ENCODE results near the gene ELMO1.

Gene ELMO1

GRCh38 chr7:37096341-37096740 lies 352.3 kb downstream of the ELMO1 start:
- DNase-seq (ENCODE audit: low spot score): no peak

DNA sequence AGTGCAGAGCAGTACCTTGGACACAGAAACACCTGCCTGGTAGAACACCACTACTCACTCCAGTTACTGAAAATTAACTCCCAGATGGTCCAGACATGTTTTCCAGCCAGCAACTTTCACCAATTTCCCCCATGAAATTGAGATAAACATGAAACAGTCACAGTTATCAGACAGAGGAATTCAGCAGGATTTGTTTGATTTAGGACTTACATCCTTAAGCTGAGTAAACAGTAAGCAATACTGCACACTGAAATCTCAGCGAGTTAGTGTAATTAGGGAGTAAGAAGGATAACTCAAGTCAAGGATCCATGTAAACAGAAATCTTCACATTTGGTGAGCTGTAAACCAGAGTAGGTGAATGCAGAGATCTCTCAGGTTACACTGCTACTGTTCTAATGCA lies 353.5 kb downstream of the ELMO1 start:
- no peak for DNase-seq (ENCODE audit: low spot score)

GRCh38 chr7:37093257-37093656 lies 355.4 kb downstream of the ELMO1 start:
- no peak for DNase-seq (ENCODE audit: low spot score)

DNA sequence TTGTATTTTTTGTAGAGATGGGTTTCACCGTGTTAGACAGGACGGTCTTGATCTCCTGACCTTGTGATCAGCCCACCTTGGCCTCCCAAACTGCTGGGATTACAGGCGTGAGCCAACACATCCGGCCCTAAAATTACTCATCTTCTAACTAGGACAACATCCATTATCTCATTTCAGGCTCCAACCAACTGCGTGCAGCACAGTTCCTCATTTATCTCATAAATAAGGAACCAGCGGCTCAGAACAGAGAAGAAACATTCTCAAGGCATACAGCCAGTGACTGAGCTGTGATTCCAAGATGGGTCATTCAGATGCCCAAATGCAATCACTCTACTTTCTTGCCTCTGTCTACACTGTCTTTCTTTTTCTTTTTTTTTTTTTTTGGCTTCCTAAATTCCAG lies 356.1 kb downstream of the ELMO1 start:
- DNase-seq (ENCODE audit: low spot score): no peak

DNA sequence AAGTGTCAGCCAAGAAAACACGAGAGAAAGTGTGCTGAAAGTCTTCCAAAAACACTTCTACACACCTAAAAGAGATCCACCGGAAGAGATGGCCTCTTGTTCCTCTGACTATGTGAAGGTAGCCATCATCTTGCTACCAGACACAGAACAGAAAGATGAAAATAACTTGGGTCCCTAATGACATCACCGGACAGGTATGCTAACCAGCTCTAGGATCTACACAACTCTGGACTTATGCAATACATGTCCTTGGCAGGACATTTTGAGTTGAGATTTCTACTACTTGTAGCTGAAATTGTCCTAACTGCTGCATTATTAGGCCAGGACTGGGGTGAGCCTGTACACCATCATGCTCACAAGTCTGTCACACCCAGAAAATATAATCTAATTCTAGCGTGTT lies 358.7 kb downstream of the ELMO1 start:
- no peak for DNase-seq (ENCODE audit: low spot score)

DNA sequence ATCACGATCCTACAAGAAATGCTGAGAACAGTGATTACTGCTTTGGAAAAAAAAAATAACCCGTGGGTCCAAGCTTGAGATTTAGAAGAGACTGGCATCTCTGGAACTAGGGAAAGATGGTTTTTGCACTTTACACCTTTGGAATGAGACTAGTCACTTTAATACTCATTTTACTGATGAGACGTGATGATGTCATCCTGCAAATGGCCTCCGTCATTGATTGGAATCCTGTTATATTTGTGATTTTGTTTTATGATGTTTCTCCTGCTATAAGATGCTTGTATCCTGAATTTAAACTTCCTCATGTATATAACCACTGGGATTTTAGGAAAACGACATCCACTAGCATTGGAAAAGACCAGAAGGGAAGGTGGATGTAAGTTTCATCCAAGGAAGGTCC lies 363.1 kb downstream of the ELMO1 start:
- no peak for DNase-seq (ENCODE audit: low spot score)

DNA sequence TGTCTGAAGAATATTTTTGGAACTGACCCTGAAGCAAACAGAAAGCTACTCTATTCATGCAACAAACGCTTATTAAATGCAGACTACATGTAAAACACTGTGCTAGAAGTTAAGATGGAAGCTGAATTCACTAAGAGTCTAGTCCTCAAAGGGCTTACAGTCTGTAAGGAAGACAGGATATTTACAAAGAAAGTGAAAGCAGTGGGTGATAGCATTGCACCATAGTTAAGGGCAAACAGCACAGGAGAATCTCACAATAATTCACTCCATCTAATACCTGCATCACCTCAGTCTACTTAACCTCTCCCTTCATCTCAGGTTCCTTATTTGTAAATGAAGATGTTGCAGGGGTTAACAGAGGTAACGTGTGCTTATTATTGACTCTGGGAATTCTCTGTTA lies 364.4 kb downstream of the ELMO1 start:
- DNase-seq (ENCODE audit: low spot score): no peak

DNA sequence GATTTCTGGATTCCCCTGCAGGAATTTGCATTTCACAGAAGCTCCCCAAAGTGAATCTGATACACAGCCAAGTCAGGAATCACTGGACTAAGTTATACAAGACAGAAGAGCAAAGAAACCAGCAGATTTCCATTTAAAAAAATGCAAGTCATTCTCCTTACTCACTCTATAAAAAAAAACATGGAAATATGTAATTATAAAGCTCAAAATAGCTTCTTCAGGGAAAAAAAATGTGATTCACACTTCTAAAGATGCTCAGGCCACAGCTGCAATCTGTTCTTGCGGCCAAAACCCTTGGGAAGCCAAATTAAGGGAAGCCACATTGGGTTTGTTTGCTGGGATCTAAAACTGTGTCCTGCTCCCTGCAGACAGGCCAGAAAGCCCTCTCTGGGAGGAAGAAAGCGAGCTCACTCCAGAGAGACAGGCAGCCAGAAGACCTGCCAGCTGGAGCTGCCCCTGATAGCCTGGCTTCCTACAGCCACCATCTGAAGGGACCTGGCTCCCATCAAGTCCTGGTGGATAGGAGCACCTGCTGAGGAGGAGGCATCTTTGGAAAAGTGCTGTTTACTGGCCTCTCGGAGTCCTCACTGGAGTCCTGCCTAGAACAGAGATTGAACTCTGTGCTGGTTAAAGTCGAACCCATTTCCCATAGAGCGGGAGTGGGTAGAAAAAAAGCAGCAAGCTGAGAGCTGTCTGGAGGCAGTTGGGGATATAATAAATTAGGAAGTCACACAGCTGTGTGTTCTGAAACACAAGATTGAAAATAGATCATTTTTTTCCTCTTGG lies 365.2 kb downstream of the ELMO1 start:
- DNase-seq (ENCODE audit: low spot score): no peak

GRCh38 chr7:37081436-37081835 lies 367.2 kb downstream of the ELMO1 start:
- no peak for DNase-seq (ENCODE audit: low spot score)

DNA sequence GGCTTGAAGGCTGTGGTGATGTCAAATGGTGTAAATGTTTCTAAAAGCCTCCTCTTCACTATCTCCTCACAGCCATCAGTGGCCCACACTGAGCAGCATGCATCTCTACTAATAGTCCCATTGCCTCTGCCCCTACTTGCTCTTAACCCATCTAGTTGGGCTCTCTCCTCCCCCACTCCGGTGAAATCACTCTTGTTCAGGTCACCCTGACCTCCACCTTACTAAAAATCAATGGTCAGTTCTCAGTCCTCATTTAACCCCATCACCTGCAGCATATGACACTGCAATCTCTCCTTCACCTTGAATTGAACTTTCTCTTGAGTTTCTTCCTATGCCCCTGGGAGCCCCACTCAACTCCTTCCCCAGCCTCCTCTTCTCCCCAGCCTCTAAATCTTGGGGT lies 369.2 kb downstream of the ELMO1 start:
- no peak for DNase-seq (ENCODE audit: low spot score)

DNA sequence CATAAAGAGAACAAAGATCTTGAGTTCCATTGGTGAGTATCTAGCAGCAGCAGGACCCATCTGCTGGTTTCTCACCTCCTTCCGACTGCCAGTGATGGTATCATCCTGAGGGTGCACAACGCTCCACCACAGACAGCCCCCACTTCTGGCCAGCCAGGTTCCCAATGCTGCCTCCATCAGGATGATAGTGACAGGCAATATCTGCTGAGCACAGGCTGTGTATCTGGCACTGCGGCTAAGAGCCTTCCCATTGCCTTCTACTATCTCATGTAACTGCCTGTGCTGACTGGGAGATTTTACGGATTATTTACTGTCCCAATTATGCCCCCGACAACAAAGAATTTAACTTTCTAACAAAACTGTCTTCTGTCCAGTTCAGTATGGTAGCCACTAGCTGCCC lies 372.0 kb downstream of the ELMO1 start:
- no peak for DNase-seq (ENCODE audit: low spot score)

DNA sequence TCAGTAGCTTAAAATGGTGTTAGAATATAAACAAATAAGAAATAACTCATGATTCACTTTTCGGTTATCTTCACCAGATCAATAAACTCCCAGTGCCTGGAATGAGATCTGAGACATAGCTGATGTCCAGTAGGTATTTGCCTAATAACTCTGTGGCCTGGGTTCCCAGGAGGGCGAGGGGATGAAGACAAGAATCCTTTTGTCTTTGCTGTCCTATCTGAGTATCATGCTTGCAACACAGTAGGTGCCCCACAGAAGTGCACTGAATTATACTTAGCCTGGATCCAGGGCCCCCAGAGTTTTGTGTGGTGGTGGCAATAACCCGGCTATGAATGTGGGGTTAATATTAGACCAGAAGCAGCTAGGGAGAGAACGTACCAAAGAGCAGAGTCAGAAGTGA lies 374.3 kb downstream of the ELMO1 start:
- DNase-seq (ENCODE audit: low spot score): no peak

GRCh38 chr7:37071124-37071523 lies 377.5 kb downstream of the ELMO1 start:
- no peak for DNase-seq (ENCODE audit: low spot score)

DNA sequence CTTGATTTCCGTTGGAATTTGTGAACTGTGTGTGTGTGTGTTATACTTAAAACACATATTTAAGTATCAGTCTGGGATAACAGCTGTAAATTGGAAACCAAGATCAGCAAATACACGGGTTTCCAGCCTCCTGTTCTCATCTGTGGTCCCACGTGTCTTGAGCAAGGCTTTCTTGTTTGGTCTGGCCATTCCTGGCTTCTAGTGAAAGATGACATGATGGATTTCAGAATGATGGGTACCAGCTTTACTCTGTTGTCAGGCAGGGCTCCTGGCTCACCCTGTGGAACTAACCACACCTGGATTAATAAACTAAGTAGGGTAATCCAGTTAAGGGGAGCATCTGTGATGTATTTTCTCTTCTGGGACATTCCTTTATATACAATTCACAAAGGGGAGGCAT lies 378.2 kb downstream of the ELMO1 start:
- no peak for DNase-seq (ENCODE audit: low spot score)

DNA sequence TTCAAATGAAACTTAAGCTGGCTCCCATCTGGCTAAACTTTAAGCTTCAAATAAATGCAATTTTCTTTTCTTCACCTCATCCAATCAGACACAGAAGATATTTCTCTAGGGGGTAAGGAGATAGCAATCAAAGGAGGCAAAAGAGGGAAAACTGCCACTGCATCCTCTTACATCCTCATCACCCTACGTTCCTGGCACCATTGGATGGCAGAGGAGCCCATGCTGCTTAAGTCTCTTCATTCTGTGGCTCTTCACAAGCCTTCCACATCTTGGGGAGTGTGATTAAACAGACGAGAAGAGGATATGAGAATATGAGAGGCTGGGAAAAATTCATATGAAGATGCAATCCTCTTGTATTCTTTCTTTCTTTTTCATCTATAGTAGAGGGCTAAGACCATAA lies 378.6 kb downstream of the ELMO1 start:
- DNase-seq (ENCODE audit: low spot score): no peak

GRCh38 chr7:37069336-37069735 lies 379.3 kb downstream of the ELMO1 start:
- no peak for DNase-seq (ENCODE audit: low spot score)

DNA sequence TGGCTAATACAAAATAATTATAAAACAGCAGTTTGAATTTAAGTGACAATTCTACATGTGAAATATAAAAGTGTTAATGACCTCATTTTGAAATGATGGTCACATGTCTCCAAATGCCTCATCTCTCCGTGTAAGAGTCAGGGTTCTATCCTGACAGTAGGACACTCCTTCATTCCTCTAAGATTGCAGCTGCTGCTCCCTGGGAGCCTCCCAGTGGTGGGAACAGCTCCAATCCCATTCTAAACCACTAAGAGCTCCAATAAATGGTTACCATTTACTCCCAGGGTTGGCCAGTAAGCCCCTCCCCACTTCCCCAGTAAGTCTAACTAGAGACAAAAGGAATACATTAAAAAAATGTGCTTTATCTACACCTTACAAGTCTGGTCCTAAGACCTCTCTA lies 379.8 kb downstream of the ELMO1 start:
- DNase-seq (ENCODE audit: low spot score): no peak

DNA sequence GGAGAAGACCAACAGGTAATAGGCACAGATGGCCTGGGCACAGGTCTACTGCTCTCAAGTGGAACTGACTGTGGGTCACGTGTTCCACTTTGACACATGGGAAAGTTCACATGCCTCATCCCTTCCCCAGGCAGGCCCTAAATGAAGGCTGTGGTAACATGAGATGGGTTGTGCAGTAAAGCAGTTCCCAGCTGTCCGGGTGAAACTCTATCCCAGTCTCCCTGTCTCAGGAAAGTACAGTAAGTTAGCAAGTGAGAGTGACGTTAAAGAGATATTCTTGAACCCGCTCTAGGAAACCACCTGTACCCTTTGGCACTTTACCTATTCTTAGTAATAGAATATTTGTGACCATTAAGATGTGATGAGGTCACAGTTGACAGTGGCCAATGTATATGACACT lies 380.6 kb downstream of the ELMO1 start:
- no peak for DNase-seq (ENCODE audit: low spot score)

DNA sequence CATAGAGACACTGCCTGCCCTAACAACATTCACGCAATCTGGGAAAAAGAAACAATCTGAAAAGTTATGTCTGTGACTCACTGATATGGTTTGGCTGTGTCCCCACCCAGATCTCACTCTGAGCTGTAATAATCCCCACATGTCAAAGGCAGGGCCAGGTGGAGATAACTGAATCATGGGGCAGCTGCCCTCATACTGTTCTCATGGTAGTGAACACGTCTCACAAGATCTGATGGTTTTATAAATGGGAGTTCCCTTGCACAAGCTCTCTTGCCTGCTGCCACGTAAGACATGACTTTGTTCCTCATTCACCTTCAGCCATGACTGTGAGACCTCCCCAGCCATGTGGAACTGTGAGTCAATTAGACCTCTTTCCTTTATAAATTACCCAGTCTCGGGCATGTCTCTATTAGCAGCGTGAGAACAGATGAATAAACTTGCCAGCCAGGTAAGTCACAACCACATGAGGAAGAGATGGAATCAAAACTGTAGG lies 382.8 kb downstream of the ELMO1 start:
- no peak for DNase-seq (ENCODE audit: low spot score)

DNA sequence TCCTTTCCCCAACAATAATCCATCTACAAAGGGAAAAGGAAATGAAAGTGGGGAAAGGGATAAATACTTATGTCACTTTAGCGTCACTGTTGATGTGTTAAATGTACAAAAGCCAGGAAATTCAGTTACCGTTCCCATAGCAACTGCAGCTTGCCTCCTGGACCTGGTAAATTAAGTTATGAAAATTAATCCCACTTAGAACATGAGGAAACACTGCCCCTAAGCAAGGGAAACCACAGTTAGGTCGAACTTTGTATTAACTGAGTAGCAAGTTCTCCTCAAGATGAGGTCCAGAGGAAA lies 386.2 kb downstream of the ELMO1 start:
- DNase-seq (ENCODE audit: low spot score): no peak

DNA sequence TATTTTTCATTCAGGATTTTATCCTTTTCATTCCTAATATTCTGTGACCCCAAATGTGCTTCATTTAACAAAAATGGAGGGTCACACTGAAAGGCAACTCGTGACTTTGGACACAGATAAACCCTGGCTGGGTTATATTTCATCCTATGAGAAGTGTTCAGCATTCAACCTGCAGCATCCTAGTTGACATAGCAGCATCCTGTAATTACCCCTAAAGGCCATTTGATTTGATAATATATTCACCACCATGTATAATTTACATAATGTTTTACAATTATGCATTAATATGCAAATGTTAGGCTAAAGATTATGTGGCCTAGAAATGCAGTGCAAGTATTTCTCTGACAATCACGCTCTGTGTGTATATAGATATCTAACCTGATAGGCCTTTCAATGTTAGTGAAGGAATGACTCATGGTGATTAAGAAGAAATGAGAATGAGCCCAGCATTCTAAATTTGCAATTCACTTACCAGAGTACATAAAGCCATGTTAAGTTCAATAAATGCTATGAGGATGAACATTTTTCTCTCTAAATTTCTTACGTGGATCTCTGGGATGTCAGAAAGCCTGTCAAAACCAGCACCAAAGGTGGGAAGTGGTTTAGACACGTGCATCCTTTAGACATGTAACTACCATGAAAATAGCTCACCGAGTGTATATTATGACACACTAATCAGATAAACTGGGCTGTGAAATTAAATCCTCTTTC lies 386.7 kb downstream of the ELMO1 start:
- no peak for DNase-seq (ENCODE audit: low spot score)

DNA sequence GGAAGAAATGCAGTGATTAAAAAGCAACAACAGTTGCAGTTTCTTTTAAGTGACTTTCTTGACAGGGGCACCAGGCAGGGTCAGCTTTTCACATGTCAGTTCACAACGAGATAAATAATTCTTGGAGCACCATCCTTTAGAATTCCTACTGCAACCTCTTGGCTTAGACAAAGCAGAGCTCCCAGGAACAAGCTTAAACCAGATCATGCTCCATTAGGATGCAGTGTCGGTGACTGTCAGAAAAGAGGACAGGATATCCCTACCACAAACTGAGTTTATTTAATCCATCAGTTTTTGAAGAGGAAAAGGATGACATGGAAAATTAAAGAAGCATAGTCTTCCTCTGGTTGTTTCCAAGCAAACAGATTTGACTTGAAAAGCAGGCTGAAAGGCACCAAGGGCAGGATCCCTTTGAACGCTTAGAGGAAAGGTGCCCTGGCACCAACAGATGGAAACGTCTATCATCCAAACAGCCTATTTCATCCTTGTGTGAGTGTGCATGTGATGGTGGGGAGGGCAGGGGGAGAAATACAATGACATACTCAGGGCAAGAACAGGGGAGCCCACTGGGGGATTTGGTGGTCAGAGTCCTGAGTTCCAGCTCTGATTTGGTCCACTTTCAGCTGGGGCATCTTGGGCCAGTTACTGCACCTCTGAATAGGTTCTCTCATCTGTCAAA lies 392.3 kb downstream of the ELMO1 start:
- no peak for DNase-seq (ENCODE audit: low spot score)

- no peak for DNase-seq (ENCODE audit: low spot score)
Observed at GRCh38 chr7:37054624-37055241, 393.9 kb downstream of the ELMO1 start.
